ELR (cell line): Measurements from ENCODE around the gene LRIG2.
"Not testable (repeated sequence)": the region's sequence is repeated elsewhere in the genome, so short reads cannot be mapped to it uniquely, and the experiment has no call there.

Experiments used
- DNase-seq: peaks from one replicate; pipeline ENCODE4 v3.0.0-alpha.2; 2015; ENCODE audit warnings: low read depth

Gene LRIG2

GRCh38 chr1:113058941-113059706, 13.9 kb upstream of the LRIG2 start:
- no peak for DNase-seq

GRCh38 chr1:113063456-113063855, 9.5 kb upstream of the LRIG2 start:
- not testable (repeated sequence) for DNase-seq

GRCh38 chr1:113072141-113072756, 749 bp upstream of the LRIG2 start:
- DNase-seq = no peak

GRCh38 chr1:113073479-113073950, 517 bp downstream of the LRIG2 start:
- DNase-seq = peak; percentile 79

- peak; percentile 42 for DNase-seq
These were observed 1.2 kb downstream of the LRIG2 start for GRCh38 chr1:113074237-113074636.

- not testable (repeated sequence) for DNase-seq
These were observed 5.0 kb downstream of the LRIG2 start for GRCh38 chr1:113077978-113078377.

GRCh38 chr1:113086541-113086940, 13.5 kb downstream of the LRIG2 start:
- no peak for DNase-seq

- no peak for DNase-seq
These were observed 16.0 kb downstream of the LRIG2 start for GRCh38 chr1:113088972-113089371.

GRCh38 chr1:113090051-113090450, 17.1 kb downstream of the LRIG2 start:
- DNase-seq = no peak

- no peak for DNase-seq
These were observed 19.1 kb downstream of the LRIG2 start for GRCh38 chr1:113091988-113092594.

- no peak for DNase-seq
These were observed 21.5 kb downstream of the LRIG2 start for GRCh38 chr1:113094506-113094905.

- DNase-seq = no peak
These were observed 22.9 kb downstream of the LRIG2 start for GRCh38 chr1:113095790-113096455.

GRCh38 chr1:113096493-113096892, 23.5 kb downstream of the LRIG2 start:
- DNase-seq = no peak

GRCh38 chr1:113101588-113101987, 28.6 kb downstream of the LRIG2 start:
- DNase-seq = peak; percentile 54

GRCh38 chr1:113103048-113103447, 30.1 kb downstream of the LRIG2 start:
- no peak for DNase-seq

GRCh38 chr1:113103977-113104376, 31.0 kb downstream of the LRIG2 start:
- no peak for DNase-seq

GRCh38 chr1:113106910-113107309, 33.9 kb downstream of the LRIG2 start:
- DNase-seq = no peak

- peak; percentile 95 for DNase-seq
These were observed 37.0 kb downstream of the LRIG2 start for GRCh38 chr1:113109908-113110554.

- no peak for DNase-seq
These were observed 45.3 kb downstream of the LRIG2 start for GRCh38 chr1:113118266-113118665.

GRCh38 chr1:113123737-113124136, 50.7 kb downstream of the LRIG2 start:
- DNase-seq = peak; percentile 46

GRCh38 chr1:113124366-113124765, 51.4 kb downstream of the LRIG2 start:
- DNase-seq = no peak

- DNase-seq = no peak
These were observed 52.5 kb downstream of the LRIG2 start for GRCh38 chr1:113125517-113125916.
